ENCODE results near the gene PLAAT4.

The PLAAT4 gene, protein sequence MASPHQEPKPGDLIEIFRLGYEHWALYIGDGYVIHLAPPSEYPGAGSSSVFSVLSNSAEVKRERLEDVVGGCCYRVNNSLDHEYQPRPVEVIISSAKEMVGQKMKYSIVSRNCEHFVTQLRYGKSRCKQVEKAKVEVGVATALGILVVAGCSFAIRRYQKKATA

DNA sequence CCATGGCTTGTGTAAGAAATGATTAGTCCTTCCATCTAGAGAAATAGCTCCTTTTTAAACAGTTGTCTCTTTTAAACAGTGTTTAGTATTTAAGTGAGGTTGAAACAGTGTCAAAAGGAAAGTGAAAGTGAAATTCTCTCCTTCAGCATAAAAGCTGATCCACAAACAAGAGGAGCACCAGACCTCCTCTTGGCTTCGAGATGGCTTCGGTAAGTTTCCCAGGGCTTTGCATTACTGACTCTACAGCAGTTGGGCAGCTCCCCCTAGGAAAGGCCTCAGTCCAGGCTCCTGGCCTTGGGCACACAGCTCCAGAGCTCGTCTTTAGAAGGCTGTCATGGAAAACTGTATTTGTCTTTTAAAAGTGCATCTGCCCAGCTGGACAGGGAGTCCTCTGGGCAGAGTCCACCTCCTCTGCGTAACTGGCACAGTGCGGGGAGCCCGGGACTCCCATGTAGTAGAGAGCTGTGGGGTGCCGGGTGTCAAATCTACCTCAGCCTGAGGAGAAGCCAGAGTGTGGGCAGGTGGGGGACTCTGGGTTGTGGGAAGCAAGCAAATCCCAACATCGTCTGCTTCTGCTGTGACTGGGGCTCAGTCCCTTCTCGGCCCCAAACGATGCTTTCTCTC is at the start of gene PLAAT4:
Gene PLAAT4 (plus strand): TSS at position 140 of the 624 bp plus-strand sequence. CDS start 61 bp downstream, at position 201.
- no peak for DNase-seq (ENCODE audit: low read depth in 2 of 2)

DNA sequence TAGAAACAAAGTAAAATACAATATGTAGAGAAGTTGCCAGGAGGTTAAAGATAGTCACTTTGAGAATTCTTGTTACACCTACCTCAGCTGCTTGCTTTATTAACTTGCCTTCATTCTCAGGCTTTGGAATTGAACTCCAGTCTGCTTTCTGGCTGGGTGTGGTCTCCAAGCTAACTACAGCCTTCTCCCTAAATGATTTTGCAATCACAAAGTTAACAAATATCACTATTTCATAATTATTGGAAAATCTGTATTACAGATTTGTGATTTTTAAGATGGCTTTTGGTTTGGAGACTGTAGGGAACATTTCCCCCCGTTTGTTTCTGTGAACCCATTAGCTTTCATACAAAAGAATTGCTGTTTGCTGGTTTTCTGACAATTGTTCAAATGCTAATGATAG is 47.8 kb upstream of the PLAAT4 start:
- DNase-seq (ENCODE audit: low read depth in 2 of 2), result no peak

DNA sequence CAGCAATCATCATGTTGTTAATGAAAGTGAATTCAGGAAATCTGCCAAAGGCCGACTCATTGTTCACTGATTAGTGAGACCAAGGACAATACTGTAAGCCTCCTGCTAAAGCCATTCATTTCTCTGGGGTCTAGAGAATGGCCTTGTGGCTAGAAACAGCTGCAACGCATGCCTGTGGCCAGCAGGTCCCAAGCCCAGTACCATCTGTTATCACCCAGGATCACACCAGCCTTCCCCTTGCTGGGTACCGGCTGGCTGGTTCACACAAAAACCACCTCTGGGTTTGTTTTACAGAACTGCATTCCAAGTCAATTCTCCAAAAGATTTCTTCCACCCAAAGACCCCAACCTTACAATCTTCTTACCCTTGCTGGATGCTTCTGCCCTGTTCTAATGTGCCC is 46.7 kb upstream of the PLAAT4 start:
- no peak for DNase-seq (ENCODE audit: low read depth in 2 of 2)

DNA sequence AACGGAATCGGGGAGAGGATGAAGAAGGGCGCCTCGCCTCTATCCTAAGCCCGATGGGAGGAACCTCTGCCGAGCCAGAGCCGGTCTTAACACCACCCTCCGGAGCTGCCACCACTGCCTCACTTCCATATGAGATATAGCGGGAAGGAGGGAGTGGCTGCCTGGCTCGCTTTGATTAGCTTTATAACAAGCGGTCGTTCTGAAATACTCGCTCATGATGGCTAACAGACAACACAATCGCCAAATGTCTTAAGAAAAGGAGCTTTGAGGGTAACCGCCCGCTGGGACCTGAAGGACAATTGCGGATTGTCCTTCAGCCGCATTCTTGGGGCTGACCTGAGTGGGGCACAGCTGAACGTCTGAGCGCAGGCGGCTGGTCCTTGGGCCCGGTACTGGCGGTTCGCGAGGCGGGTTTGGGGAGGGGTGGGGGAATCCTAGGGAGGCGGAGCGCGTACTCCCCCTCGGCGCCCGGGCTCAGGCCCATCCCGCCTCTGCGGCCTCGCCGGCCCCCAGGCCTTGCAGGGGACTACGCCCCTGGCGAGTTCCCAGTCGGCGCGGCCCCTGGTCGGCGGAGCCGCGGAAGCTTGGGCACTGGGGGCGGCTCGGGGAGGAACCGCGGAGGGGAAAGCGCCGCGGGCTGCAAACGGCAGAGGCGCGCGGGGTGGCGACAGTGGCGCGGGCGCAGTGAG is 45.9 kb upstream of the PLAAT4 start, which contains the start of gene PLAAT5:
Gene PLAAT5 (minus strand): TSS at position 617 of the 689 bp plus-strand sequence. CDS start 133 bp downstream, at position 484.
- DNase-seq (ENCODE audit: low read depth in 2 of 2), result no peak

DNA sequence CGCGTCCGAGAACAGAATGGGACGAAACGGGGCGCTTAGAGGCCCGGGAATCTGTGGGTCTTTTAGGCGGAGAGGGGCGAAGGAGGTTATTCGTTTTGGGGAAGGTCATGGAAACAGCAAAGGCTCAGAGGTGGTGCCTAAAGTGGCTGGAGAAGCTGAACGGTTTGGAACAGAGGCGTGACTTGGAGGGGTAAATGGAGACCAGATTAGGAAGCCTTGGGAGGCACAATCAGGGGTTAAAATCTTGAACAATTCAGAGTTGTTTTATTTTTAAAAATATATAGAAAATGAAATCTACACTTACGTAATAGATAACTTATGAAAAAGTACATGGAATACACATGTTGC is 45.4 kb upstream of the PLAAT4 start:
- no peak for DNase-seq (ENCODE audit: low read depth in 2 of 2)

DNA sequence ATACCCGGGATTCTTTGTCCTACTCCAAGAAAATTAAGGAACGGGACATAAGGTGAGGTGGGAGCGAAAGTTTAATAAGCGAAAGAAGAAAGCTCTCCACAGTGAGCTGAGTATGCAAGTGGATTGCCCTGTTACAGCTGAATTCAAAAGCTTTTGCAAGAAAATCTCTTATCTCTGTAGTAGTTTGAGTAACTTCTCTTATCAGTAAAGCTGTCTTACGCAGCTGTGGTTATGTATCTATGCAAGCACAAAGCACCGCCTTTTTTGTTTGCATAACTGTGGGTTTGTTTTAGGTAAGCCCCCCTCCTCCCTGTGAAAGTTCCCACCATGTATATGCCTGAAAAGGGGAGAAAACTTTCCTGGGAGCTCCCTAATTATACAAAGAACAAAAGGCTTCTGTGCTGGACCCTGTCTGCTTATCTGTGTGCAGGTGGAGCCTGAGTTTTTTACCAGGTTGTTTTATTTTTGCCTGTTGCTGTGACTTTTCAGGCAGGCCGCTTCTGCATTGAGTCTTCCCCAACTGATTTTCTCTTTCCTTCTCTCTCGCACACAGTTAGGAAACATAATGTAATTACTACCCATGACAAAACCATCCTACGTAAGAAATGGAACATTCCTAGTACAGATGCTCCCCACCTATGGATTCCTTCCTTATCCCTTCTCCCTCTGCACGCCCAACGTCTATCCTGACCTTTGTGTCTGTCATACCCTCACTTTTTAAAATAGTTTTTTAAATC is 44.8 kb upstream of the PLAAT4 start:
- no peak for DNase-seq (ENCODE audit: low read depth in 2 of 2)

DNA sequence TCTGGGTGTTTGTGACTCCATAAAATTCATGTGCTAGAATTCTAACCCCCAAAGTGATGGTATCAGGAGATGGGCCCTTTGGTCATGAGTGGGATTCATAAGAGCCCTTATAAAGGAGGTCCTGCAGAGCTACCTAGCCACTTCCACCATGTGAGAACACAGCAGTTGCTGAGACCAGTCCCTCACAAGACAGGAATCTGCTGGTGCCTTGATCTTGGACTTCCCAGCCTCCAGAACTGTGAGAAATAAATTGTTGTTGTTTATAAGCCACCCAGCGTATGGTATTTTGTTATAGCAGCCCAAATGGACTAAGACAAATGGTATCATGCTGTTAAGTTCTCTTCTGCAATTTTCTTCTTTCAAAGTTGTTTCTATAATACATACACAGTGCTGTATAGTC is 44.2 kb upstream of the PLAAT4 start:
- no peak for DNase-seq (ENCODE audit: low read depth in 2 of 2)

DNA sequence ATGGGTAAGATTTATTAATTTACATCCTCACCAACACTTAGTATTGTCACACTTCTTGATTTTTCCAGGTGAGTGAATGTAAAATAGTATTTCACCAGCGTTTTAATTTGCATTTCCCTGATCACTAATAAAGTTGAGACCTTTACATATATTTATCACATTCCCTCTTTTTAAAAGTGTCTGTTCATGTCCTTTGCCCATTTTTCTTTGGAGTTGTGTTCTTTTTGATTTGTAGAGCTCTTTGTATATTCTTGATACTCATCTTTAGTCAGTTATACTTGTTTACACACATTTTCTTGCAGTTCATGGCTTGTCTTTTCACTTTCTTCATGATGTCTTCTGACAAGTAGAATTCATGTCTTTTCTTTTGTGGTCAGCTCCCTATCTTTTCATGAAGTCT is 43.5 kb upstream of the PLAAT4 start:
- no peak for DNase-seq (ENCODE audit: low read depth in 2 of 2)

DNA sequence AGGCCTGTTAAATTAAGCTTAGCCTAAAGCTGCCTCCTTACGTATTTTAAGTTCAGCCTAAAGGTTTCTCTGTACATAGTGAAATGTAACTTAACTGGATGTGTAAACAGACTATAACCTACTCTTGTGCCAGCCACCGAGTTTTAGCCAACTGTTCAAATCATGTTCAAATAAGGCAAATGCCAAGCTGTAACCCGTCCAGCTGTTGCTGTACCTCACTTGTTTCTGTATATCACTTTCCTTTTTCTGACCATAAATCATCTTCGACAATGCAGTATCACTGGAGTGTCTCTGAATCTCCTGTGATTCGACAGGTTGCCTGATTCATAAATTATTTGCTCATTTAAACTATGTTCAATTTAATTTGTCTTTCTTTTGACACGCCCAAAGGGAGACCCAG is 41.6 kb upstream of the PLAAT4 start:
- DNase-seq (ENCODE audit: low read depth in 2 of 2), result no peak

DNA sequence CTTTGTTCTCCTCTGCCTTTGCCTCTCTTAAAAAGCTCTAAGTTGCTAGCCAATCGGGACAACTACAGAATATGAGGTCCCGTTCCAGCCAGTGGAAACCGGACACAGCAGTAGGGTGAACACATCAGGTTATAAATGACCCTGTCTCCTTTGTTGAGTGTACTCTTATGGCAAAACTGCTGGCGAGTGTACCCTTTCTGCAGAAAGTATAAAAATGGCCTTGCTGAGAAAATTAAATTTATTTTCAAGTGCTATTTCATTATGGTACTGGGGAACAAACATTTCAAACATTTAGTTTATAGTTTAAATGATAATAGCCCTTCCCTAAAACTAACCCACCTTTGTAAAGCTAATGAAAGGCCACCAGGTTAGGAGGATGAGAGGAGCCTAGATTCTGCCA is 36.7 kb upstream of the PLAAT4 start:
- DNase-seq (ENCODE audit: low read depth in 2 of 2), result no peak

DNA sequence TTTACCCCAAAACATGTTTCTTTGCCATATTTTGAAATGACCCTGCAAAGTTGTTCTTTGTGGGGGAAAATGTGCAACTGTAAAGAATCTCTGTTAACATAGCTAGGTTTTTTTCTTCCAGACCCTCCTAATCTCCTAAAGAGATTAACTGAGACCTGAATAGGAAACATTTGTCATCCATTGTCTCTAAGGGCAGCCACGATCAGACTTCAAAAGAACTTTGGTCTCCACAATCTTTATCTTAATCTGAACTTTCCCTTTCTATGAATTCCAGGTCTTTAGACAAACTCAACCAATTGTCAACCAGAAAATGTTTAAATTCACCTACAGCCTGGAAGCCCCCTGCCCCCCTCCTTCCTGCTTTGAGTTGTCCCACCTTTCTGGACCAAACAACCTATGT is 35.4 kb upstream of the PLAAT4 start:
- DNase-seq (ENCODE audit: low read depth in 2 of 2), result no peak

DNA sequence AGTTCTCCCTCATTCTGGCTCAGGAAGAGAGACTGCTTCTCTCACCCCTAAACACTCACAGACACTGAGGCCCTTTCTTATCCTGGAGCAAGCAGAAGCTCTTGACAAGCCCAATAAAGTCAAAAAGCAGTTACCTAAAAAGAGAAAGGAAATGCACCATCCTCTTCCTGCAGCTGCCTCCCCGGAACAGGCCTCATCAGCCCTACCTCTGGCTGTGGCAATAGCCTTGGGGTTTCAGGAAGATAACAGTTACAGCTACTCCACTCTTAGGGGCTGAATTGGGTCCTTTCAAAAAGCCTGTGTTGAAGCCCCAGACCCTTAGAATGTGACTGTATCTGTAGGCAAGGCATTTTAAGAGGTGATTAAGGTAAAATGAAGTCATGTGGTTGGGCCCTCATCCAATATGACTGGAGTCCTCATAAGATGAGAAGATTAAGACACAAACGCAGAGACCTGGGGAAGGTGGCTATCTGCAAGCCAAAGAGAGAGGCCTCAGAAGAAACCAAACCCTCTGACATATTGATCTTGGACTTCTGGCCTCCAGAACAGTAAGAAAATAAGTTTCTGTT is 34.3 kb upstream of the PLAAT4 start:
- DNase-seq (ENCODE audit: low read depth in 2 of 2), result no peak

DNA sequence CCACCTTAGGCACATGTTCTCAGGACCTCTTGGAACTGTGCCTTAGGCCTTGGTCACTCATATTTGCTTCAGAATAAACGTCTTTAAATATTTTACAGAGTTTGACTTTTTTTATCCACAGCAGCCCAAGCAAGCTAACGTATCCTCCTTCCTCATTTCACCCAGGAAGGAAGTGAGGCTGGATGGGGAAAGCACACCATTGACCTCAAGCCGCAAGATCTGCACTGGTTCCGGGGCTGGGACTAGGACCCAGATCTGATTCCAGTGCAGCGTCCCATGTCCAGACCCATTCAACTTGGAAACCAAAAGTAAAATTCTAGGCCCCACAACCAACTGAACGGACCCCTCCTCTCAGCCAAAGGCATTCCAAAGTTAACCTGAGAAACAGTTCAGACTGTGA is 33.1 kb upstream of the PLAAT4 start:
- no peak for DNase-seq (ENCODE audit: low read depth in 2 of 2)

DNA sequence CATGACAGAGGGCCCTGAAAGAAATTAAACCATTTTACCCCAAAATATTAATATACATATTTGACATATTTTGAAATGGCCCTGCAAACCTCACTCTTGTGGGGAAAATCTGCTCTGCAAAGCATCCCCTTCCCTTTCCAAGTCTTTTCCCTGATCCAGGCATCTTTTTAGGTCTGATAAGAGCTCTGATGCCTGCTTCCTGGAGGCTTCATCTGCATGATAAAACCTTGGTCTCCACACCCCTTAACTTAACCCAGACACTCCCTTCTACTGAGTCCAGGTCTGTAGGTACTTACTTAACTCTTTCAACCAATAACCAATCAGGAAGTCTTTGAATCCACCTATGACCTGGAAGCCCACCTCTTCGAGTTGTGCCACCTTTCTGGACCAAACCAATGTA is 32.6 kb upstream of the PLAAT4 start:
- no peak for DNase-seq (ENCODE audit: low read depth in 2 of 2)

DNA sequence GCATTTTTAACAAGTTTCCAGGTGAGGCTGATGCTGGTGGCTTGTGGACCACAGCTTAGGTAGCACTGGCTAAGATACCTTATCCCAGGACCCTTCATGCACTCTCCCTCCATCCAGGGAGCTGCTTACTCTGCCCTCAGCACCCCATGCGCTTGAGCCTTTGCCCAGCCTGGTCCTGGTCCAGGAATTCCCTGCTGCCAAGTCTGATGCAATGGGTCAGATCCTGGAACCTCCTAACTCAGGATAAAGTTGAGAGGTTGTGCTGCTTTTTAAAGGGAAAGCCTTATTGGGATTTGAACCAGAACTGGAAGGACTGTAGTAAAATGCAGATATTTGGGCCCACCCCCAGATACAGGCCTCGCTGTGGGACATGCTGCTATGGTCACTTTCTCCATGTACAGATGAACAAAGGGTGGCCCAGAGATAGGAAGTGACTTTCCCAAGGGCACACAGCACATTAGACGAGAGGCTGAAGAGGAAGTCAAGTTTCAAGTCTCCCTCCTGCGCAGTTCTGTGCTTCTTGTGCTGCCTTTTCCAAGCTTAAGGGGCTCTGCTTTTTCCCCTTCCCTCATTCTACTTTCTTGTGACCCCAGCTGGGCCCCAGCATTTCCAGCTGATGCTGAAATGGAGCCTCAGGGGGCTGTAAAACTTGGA is 31.5 kb upstream of the PLAAT4 start:
- DNase-seq (ENCODE audit: low read depth in 2 of 2), result no peak

DNA sequence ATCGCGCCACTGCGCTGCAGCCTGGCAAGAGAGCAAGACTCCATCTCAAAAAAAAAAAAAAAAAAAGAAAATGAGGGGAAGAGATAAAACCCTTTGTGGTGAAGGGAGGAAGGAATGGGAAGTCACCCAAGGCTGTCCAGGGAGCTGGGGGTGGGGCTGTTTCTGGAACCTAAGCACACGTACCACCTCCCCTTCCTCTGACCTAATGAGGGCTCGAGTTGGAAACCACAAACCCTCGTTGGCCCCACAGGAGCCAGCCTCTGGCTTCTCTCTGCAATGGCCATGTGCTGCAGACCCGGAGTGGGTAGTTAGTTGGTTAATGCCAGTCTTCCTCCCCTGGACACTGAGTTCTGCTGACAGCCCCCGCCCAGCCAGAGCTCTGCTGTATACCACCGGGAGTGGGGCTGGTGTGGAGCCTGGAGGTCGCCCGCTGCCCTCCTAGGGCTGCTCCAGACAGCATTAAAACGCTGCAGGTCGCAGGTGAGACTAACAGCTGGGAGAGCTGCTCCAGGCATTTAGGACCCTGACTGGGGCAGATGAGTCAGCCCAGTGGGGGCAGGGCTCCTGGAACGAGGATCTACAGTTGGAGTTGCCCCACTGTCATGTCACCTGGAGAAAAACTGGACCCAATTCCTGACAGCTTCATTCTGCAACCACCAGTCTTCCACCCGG is 30.6 kb upstream of the PLAAT4 start, which contains the start of gene LGALS12:
Gene LGALS12 (plus strand): TSS at position 228 of the 672 bp plus-strand sequence. CDS start 375 bp downstream, at position 603.
- no peak for DNase-seq (ENCODE audit: low read depth in 2 of 2)

DNA sequence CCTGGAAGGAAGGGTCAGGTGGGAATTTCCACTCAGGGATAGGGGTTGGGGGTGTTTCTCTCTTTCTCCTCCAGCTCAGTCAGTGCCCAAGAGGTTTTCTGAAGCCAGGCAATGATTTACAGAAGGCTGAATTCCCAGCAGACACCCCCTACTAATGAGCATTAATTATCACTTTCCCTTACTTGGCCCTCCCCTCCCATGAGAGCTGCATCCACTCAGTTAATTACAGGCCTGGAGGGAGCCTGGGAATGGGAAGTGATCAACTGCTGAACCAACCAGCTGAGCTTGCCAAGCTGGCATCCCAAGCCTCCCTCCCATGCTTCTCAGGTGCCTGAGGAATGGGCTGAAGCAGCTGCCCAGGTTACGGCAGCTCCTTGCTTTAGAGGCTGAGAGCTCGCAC is 29.7 kb upstream of the PLAAT4 start:
- DNase-seq (ENCODE audit: low read depth in 2 of 2), result no peak

DNA sequence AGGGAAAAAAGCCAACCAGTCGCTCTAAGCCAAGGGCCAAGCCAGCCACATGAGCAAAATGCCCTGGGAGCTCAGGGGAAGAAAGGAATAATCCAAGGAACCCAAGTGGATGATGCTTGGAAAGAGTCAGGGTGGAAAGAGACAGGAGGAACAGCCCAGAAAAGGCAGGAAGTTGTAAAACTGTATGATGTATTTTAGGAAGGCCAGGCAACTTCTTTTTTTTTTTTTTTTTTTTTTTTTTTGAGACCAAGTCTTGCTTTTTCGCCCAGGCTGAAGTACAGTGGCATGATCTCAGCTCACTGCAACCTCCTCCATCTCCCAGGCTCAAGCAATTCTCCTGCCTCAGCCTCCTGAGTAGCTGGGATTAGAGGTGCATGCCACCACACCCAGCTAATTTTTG is 29.1 kb upstream of the PLAAT4 start:
- DNase-seq (ENCODE audit: low read depth in 2 of 2), result no peak

DNA sequence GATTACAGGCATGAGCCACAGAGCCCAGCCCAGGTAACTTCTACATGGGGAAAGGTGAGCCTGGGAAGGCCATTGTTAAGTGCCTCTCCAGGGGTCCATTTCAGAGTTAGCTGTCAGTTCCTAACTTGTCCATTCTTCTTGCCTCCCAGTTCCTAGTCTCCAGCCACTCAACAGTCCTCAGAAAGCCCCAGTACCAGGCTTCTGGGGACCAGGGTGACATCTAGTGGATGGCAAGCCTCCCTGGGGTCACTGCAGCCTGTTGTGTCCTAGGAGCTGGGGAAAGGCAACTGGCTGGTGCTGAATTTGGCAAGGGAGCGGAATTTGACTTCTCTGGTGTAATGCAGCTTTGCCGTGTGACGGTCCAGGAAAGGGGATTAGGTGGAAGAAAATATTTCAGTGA is 28.6 kb upstream of the PLAAT4 start:
- DNase-seq (ENCODE audit: low read depth in 2 of 2), result no peak

DNA sequence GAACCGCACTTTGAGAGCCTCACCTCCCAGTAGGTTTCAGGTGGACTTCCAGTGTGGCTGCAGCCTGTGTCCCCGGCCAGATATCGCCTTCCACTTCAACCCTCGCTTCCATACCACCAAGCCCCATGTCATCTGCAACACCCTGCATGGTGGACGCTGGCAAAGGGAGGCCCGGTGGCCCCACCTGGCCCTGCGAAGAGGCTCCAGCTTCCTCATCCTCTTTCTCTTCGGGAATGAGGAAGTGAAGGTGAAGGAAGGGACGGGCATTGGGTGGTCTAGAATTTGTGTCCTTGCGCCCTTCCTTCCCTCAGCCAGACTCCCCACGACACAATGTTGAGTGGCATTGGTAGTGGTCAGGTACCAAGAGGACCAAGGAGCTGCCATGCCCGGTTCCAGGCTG is 27.9 kb upstream of the PLAAT4 start:
- DNase-seq (ENCODE audit: low read depth in 2 of 2), result no peak

DNA sequence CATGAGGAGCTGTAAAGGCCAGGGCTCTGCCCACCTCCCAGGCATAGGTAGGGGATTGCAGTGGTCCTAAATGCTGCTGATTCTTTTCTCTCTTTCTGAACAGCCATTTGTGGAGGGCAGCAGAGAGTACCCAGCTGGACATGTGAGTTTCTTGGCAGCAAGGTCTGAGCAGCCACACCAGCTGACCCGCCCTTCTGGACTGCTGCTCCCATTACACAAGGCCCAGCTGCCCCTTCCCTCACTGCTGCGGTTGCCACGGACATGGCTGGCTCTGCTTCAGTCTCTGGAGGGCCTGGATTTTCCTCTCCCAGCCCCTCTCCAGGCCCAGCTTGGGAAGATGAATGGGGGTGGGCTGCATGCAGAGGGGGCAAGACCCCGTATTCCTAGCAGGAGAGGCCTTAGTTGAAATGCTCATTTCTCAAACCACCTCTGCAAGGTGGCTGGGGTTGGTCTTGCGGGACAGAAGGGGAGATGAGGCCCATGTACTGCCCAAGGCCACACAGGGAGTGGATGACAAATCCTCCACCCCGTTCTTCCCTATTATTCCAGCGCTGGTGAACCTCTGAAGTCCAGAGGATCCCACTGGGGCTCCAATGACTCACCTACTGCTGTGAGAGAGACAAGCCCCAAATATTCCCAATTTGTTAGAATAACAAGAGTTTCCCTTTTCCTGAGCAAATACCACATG is 26.1 kb upstream of the PLAAT4 start:
- DNase-seq (ENCODE audit: low read depth in 2 of 2), result no peak

Data from stimulated activated CD8-positive, alpha-beta memory T cell treated with anti-CD3 and anti-CD28 coated beads, Interleukin-15, amount 100 ng/mL, for 48 hours (primary cell).